CD8-positive, alpha-beta memory T cell (primary cell): ENCODE data around the gene NKD2. TPM values are rescaled to one million over a fixed set of nuclear protein-coding genes. Genes with fewer than 3 reads are reported as not detected.

Source experiments
- CTCF ChIA-PET: fragments of 350-600 bp; sonication (Branson Sonifier 250); formaldehyde crosslinking; loops from one replicate; lab custom pipeline; 2021; ENCODE audit warnings: antibody characterized with exemption; lab: Charles Lee
- POLR2A ChIA-PET: fragments of 350-600 bp; sonication (Branson Sonifier 250); formaldehyde crosslinking; loops from one replicate; lab custom pipeline; 2021; ENCODE audit warnings: antibody characterized with exemption; lab: Charles Lee
- DNase-seq, 5 donors: peaks; one replicate each; pipeline versions ENCODE4 v3.0.0 to v3.0.0-alpha.2; 2020 to 2022; ENCODE audit warnings: mixed read lengths in 1 of 5
- H3K27ac ChIP-seq: one replicate; pipeline ENCODE4 v1.7.0; 2013; ENCODE audit warnings: low read depth, mild to moderate bottlenecking, low read length, moderate library complexity
- H3K27me3 ChIP-seq: 2 replicates; pipeline ENCODE4 v1.7.0; 2013; ENCODE audit warnings: low read length, mild to moderate bottlenecking; ENCODE audit not compliant: insufficient read depth, poor library complexity, severe bottlenecking
- H3K36me3 ChIP-seq: 2 replicates; pipeline ENCODE4 v1.7.0; 2013; ENCODE audit warnings: mild to moderate bottlenecking, low read length, moderate library complexity; ENCODE audit not compliant: insufficient read depth
- H3K4me1 ChIP-seq: 2 replicates; pipeline ENCODE4 v1.7.0; 2013; ENCODE audit warnings: mild to moderate bottlenecking, low read length, moderate library complexity; ENCODE audit not compliant: insufficient read depth
- H3K4me3 ChIP-seq: 2 replicates; pipeline ENCODE4 v1.7.0; 2013; ENCODE audit warnings: mild to moderate bottlenecking, low read length
- H3K9me3 ChIP-seq: 2 replicates; pipeline ENCODE4 v1.7.0; 2013; ENCODE audit warnings: mild to moderate bottlenecking, low read length
- H3K27ac Mint-ChIP-seq, 8 donors: one replicate each; pipeline ENCODE4 v1.8.0; 2020 to 2021; ENCODE audit warnings: mixed read lengths in 8 of 8, mild to moderate bottlenecking in 6 of 8, inconsistent platforms in 3 of 8, moderate library complexity in 3 of 8
- H3K27me3 Mint-ChIP-seq, 2 donors: one replicate each; pipeline ENCODE4 v1.8.0; 2020 to 2021; ENCODE audit warnings: mixed read lengths in 2 of 2, mild to moderate bottlenecking in 1 of 2, moderate library complexity in 1 of 2
- H3K36me3 Mint-ChIP-seq, 3 donors: one replicate each; pipeline ENCODE4 v1.8.0; 2020 to 2021; ENCODE audit warnings: mixed read lengths in 3 of 3, inconsistent platforms in 1 of 3, mild to moderate bottlenecking in 1 of 3
- H3K4me1 Mint-ChIP-seq, 3 donors: one replicate each; pipeline ENCODE4 v1.8.0; 2020 to 2021; ENCODE audit warnings: mixed read lengths in 3 of 3, inconsistent platforms in 1 of 3, mild to moderate bottlenecking in 1 of 3
- H3K4me3 Mint-ChIP-seq, 7 donors: one replicate each; pipeline ENCODE4 v1.8.0; 2020 to 2021; ENCODE audit warnings: mixed read lengths in 7 of 7, mild to moderate bottlenecking in 6 of 7, moderate library complexity in 4 of 7, inconsistent platforms in 2 of 7
- H3K9me3 Mint-ChIP-seq, 5 donors: one replicate each; pipeline ENCODE4 v1.8.0; 2020 to 2022; ENCODE audit warnings: mixed read lengths in 5 of 5, mild to moderate bottlenecking in 3 of 5, moderate library complexity in 2 of 5, inconsistent platforms in 1 of 5
- polyA plus RNA-seq: library from polyadenylated mRNA; unstranded; fragments of 300-500 nt; fragmentation: Illumina TruSeq; gene quantifications from one replicate; pipeline ENCODE4 v1.2.3, GENCODE V29; 2021
- total RNA-seq, 2 experiments: library from RNA; stranded (reverse); gene quantifications; one replicate each; pipeline ENCODE4 v1.2.3, GENCODE V29; 2021

Gene NKD2
- total and polyA plus RNA-seq, 3 experiments from 2014 or later = 0.20 to 0.48 TPM; not detected in 1

DNA sequence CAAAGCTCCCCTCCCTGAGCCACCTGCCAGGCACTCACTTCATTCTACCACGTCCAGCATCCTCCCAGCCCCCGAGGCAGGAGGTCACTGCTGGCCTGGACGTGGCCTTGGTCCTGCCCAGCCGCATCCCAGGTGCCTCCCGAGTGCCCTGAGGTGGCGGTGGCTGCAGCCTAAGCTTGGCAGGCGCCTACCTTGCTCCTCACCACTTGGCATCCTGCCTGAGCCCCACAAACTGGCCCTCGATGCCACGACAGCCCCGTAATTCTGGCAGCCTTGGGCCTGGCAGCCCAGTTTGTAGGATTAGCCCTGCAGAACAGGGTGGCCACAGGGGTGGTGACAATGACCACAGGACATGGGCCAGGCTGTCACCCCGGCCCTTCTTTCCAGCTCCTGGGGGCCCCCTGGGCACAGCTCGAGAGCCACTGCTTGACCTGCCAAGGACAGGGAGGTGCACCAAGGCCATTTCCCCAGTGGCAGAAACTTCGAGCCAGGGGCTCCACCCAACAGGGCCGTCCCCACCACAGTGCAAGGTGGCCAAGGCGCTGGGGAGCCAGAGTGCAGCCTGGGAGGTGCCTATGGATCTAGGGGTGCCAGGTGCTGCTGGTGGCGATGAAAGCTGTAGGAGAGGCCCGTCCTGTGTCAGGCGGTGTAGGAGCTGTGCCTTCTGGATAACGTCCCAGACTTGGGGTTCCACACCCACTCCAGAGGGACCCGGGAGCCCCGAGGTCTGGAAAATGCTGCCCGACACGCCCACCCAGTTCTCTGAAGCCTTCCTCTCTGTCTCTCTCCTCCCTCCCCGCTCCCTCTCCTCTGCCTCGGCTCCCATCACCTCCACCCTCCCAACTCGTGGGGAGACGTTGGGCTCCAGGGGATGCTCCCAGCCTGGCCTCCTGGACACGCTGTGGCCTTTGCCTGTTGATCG lies 18.4 kb downstream of the NKD2 start:
- Histone ChIP-seq H3K27me3 (no peaks in the 10 kb centered on the region), H3K4me3 (no peak overlapping the region), H3K36me3 (no peaks in the 10 kb centered on the region), H3K27ac (no peak overlapping the region), H3K9me3 (no peaks in the 10 kb centered on the region), H3K4me1 (no peaks in the 10 kb centered on the region)
- Mint-ChIP-seq H3K27ac (no peak overlapping the region), H3K27me3 (peaks cover 0 to 7% of the 10 kb centered on the region in 2 donors), H3K4me3 (no peak overlapping the region), H3K4me1 (no peaks in the 10 kb centered on the region), H3K36me3 (no peaks in the 10 kb centered on the region), H3K9me3 (no peaks in the 10 kb centered on the region)
- DNase-seq = peak in 1 of 5 donors; percentile 44
- CTCF ChIA-PET = interaction anchor here (0.6 kb wide), 1 partner anchor 20 kb away, joined by 4 read pairs; no protein-coding TSS in a partner anchor
- POLR2A ChIA-PET = no interaction called here

DNA sequence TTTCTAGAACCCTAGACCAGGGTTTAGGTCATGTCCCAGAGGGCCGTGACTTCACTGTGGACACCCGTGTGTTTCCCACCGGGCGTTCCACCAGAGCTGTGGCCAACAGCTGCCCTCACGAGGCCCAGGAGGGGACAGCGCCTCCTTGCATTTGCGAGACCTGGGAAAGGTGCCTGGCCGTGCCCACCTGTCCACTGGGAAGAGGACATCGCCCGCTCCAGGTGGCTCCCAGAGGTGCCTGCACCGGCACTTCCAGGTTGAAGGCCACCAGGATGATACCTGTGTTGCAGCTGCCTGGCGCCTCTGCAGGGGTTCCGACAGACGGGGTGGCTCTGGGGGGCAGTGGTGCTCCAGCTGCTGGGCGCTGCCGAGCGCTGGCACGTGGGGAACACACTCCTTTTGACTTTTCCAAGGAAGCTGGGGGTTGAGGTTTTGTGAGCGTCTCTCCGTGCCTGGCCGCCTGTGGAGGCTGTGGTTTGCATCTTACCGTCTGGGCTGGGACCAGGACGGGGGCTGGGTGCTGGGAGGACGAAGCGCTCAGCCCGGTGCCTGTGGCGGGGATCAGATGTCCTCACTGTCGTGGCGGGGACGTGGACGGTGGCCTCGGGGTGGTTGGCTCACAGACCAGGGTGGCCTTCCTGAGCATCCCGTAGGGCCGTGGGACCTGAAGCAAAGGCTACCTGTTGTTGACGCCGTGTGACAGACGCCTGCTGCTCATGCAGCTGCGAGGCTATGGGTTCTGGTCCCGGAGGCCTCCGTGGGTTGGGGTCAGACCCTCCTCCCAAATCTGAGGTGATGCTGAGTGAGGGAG lies 19.2 kb downstream of the NKD2 start:
- no peak overlapping the region for H3K4me3 Mint-ChIP-seq
- Histone ChIP-seq H3K27ac (no peak overlapping the region), H3K4me1 (no peaks in the 10 kb centered on the region), H3K27me3 (no peaks in the 10 kb centered on the region), H3K4me3 (no peak overlapping the region), H3K36me3 (no peaks in the 10 kb centered on the region), H3K9me3 (no peaks in the 10 kb centered on the region)
- ChIA-PET CTCF (no interaction called here), POLR2A (no interaction called here)
- no peak overlapping the region for H3K27ac Mint-ChIP-seq
- H3K4me1 Mint-ChIP-seq = no peaks in the 10 kb centered on the region
- no peaks in the 10 kb centered on the region for H3K9me3 Mint-ChIP-seq
- peak in 1 of 5 donors; percentile 39 for DNase-seq
- H3K36me3 Mint-ChIP-seq = no peaks in the 10 kb centered on the region
- peaks cover 0 to 12% of the 10 kb centered on the region in 2 donors for H3K27me3 Mint-ChIP-seq

DNA sequence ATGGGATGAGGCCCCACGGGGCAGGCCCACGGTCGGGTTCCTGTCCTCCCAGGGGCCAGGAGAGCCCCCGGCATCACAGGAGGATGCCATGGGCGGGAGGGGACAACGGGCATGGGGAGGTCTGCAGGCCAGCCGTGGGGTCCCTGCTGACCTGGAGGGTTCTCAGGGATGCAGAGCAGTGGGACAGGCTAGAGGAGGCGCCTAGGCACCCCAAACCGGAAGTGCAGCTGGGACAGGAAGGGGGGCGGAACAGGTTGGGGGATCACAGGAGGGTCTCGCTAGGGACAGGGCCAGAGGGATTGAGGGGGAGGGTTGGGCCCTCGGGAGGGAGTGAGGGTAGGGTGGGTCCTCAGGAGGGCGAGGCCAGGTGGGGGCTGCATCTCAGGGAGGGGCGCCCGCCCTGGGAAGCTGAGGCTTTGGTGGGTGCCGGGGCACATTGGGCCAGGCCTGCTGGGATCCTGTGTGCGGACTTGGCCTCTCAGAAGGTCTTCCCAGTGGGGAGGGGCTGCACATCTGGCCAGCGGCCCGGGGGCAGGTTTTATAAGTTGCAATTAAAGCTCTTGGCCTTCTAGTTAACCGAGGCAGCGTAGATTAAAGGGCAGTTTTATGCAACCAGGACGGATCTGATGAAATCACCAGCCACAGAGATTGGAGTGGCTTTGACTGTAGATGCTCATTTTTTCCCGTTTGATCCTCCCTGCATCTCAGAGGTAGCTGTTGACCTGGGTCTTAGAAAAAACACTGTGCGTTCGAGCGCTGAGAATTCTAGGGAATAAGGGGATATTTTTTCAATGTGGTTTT lies 20.1 kb downstream of the NKD2 start:
- Histone ChIP-seq H3K36me3 (no peaks in the 10 kb centered on the region), H3K27me3 (no peaks in the 10 kb centered on the region), H3K4me1 (no peaks in the 10 kb centered on the region), H3K4me3 (no peak overlapping the region), H3K27ac (no peak overlapping the region), H3K9me3 (no peaks in the 10 kb centered on the region)
- Mint-ChIP-seq H3K4me3 (no peak overlapping the region), H3K27me3 (peaks cover 0 to 12% of the 10 kb centered on the region in 2 donors), H3K9me3 (no peaks in the 10 kb centered on the region), H3K4me1 (no peaks in the 10 kb centered on the region), H3K27ac (no peak overlapping the region), H3K36me3 (no peaks in the 10 kb centered on the region)
- ChIA-PET POLR2A (no interaction called here), CTCF (no interaction called here)
- peak in 1 of 5 donors; percentile 43 for DNase-seq

DNA sequence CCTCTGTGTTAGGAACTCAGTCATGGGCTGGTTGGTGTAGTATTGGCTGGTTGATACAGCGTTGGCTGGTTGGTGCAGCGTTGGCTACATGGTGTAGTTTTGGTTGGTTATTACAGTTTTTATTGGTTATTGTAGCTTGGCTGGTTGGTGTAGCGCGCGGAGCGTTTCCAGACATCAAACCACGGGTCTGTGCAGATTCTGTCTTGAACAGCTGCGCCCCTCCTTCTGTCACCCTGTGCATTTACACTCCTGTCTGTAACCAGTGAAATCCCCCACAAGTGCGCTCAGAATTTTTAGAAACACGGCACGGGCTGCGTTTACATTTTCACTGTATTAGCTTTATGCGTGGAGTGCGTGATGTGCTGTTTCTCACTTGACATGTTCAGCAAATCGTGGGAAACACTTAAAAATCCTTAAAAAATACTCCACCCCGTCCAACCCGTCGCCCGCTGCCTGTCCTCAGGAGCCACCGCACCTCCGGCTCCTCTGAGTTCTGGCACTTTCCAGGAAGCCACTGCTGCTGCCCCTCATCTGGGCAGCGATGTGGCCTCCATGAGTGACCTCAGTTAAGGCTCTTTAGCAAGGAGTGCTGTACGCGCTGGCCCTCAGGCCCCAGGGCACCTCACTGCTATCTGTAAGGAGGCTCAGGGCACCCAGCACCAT lies 20.8 kb downstream of the NKD2 start:
- H3K27me3 Mint-ChIP-seq = peaks cover 0 to 12% of the 10 kb centered on the region in 2 donors
- no peaks in the 10 kb centered on the region for H3K4me1 Mint-ChIP-seq
- Histone ChIP-seq H3K4me3 (no peak overlapping the region), H3K27me3 (no peaks in the 10 kb centered on the region), H3K4me1 (no peaks in the 10 kb centered on the region), H3K36me3 (no peaks in the 10 kb centered on the region), H3K27ac (no peak overlapping the region), H3K9me3 (no peaks in the 10 kb centered on the region)
- no peak for DNase-seq
- CTCF ChIA-PET = no interaction called here
- no peak overlapping the region for H3K27ac Mint-ChIP-seq
- H3K9me3 Mint-ChIP-seq = no peaks in the 10 kb centered on the region
- no peak overlapping the region for H3K4me3 Mint-ChIP-seq
- H3K36me3 Mint-ChIP-seq = no peaks in the 10 kb centered on the region
- POLR2A ChIA-PET = no interaction called here

DNA sequence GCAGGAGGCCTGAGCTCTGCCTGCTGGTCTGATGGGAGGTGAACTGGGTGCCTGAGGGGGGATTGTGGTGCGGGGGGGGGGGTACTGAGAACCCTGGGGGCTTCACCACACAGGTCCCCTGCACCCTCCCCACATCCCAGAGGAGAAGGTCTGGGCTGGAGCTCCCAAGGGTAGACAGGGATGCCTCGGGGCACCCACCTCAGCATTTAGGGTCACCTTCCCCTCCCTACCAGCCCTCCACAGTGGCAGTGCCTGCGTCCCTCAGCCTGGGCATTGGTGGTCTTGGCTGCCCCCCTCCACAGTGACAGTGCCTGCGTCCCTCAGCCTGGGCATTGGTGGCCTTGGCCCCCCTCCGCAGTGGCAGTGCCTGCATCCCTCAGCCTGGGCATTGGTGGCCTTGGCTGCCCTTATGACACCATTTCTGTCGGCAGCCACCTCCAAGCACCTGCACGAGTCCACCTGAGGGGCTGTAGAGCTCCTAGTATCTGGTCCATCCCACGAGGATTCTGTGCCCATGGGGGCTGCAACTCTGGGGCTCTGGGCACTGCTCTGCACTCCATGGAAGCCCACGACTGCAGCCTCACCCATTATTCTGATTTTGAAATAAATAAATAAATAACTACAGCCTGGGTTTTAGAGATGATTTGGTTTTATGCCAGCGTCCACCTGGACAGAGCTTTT lies 21.5 kb downstream of the NKD2 start:
- Histone ChIP-seq H3K4me3 (no peak overlapping the region), H3K9me3 (no peaks in the 10 kb centered on the region), H3K27ac (no peak overlapping the region), H3K4me1 (no peaks in the 10 kb centered on the region), H3K27me3 (no peaks in the 10 kb centered on the region), H3K36me3 (no peaks in the 10 kb centered on the region)
- Mint-ChIP-seq H3K27me3 (peaks cover 1 to 15% of the 10 kb centered on the region in 2 donors), H3K9me3 (no peaks in the 10 kb centered on the region), H3K4me3 (no peak overlapping the region), H3K4me1 (peaks cover 0 to 1% (median 0%) of the 10 kb centered on the region in 3 donors), H3K36me3 (peaks cover 0 to 1% (median 0%) of the 10 kb centered on the region in 3 donors), H3K27ac (no peak overlapping the region)
- ChIA-PET POLR2A (no interaction called here), CTCF (no interaction called here)
- no peak for DNase-seq

DNA sequence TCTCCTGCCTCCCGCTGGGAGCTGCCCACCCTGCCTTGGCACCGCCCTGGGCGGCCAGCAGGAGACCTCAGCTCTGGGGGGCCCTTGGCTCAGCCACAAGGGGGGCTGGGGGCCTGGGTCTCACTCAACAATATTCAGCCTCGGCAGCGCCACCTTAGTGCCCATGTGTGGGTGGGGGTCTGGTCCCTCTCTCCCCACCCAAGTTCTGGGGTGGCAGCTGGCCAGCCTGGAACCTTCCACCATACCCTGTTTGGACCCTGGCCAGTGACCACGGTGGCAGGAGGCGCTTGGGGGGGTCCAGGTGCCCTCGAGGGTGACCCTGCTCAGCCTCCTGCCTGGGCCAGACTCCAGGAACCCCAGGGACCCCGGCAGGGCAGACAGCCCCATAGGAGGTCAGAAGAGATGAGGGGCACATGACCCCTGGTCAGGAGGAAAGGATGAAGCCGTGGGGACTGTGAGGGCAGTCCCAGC lies 22.2 kb downstream of the NKD2 start:
- Histone ChIP-seq H3K4me3 (no peak overlapping the region), H3K27ac (no peak overlapping the region), H3K36me3 (no peaks in the 10 kb centered on the region), H3K4me1 (no peaks in the 10 kb centered on the region), H3K9me3 (no peaks in the 10 kb centered on the region), H3K27me3 (no peaks in the 10 kb centered on the region)
- CTCF ChIA-PET = no interaction called here
- POLR2A ChIA-PET = no interaction called here
- H3K4me3 Mint-ChIP-seq = no peak overlapping the region
- no peak overlapping the region for H3K27ac Mint-ChIP-seq
- peak in 1 of 5 donors; percentile 10 for DNase-seq
- no peaks in the 10 kb centered on the region for H3K9me3 Mint-ChIP-seq
- peaks cover 1 to 17% of the 10 kb centered on the region in 2 donors for H3K27me3 Mint-ChIP-seq
- H3K36me3 Mint-ChIP-seq = peaks cover 0 to 2% (median 0%) of the 10 kb centered on the region in 3 donors
- H3K4me1 Mint-ChIP-seq = peaks cover 0 to 1% (median 0%) of the 10 kb centered on the region in 3 donors
